K562 (cell line): ENCODE data around the gene FRMD4B. TPM values are rescaled to one million over a fixed set of nuclear protein-coding genes. Genes with fewer than 3 reads are reported as not detected.
A peak's percentile ranks its signal among the peaks of the same experiment; 100 is the strongest.

Source experiments
- CEBPG ChIP-seq, 3 experiments: fragments of 200-800 bp in 1 of 3; sonication (Bioruptor generic) in 1 of 3; sonication (generic) in 1 of 3; formaldehyde crosslinking in 1 of 3; IDR thresholded peaks in 2 of 3; conservative IDR thresholded peaks in 1 of 3; 2 replicates each; pipeline versions ENCODE4 v1.6.1 to v1.8.0; 2016 to 2022; ENCODE audit warnings: missing compliant biosample characterization in 2 of 3, missing genetic modification characterization in 2 of 3, mild to moderate bottlenecking in 1 of 3, missing genetic modification reagents in 1 of 3
- CTCF ChIP-seq, 3 experiments: IDR thresholded peaks in 2 of 3; conservative IDR thresholded peaks in 1 of 3; 2 replicates each; pipeline ENCODE4 v1.5.1; 2011 to 2012; ENCODE audit warnings: low read length in 3 of 3, mild to moderate bottlenecking in 3 of 3, control low read depth in 2 of 3, improper control_type of control experiment in 1 of 3, inconsistent platforms in 1 of 3, low read depth in 1 of 3, mixed read lengths in 1 of 3, moderate library complexity in 1 of 3; ENCODE audit not compliant: insufficient read depth in 2 of 3
- KDM1A ChIP-seq, 2 experiments: fragments of 450-650 bp; IDR thresholded peaks; 2 replicates each; pipeline ENCODE4 v1.6.1; 2016; ENCODE audit warnings: mild to moderate bottlenecking in 2 of 2
- LCOR ChIP-seq: sonication (generic); formaldehyde crosslinking; IDR thresholded peaks from 2 replicates; pipeline ENCODE4 v1.8.0; 2022; ENCODE audit warnings: mild to moderate bottlenecking, missing genetic modification reagents
- PHF20 ChIP-seq: fragments of 450-650 bp; IDR thresholded peaks from 2 replicates; pipeline ENCODE4 v1.6.1; 2018; ENCODE audit not compliant: partially characterized antibody
- SMARCA5 ChIP-seq: fragments of 450-650 bp; IDR thresholded peaks from 2 replicates; pipeline ENCODE4 v1.6.1; 2016
- STAT5B ChIP-seq: fragments of 250-450 bp; sonication (Bioruptor Pico); IDR thresholded peaks from 2 replicates; pipeline ENCODE4 v1.8.0; 2021; ENCODE audit warnings: mild to moderate bottlenecking, inconsistent platforms
- TCF3 ChIP-seq: sonication (generic); formaldehyde crosslinking; IDR thresholded peaks from 2 replicates; pipeline ENCODE4 v1.4.0; 2020; ENCODE audit warnings: mild to moderate bottlenecking, missing genetic modification reagents
- TCFL5 ChIP-seq: fragments of 250-450 bp; sonication (Bioruptor Pico); conservative IDR thresholded peaks from 2 replicates; pipeline ENCODE4 v1.6.1; 2021; ENCODE audit warnings: mild to moderate bottlenecking, moderate library complexity, matching md5 sums
- TSHZ1 ChIP-seq: fragments of 250-450 bp; sonication (Bioruptor Pico); IDR thresholded peaks from 2 replicates; pipeline ENCODE4 v1.4.0; 2020; ENCODE audit warnings: mild to moderate bottlenecking, moderate library complexity
- ZNF165 ChIP-seq: fragments of 250-450 bp; sonication (Bioruptor Pico); IDR thresholded peaks from 2 replicates; pipeline ENCODE4 v1.4.0; 2020; ENCODE audit warnings: borderline replicate concordance
- polyA plus RNA-seq, 8 experiments: library from polyadenylated mRNA; depleted of rRNA in 4 of 8; stranded (reverse) in 5 of 8; unstranded in 3 of 8; fragments of >200 nt; fragmentation: Nextera tagmentation in 2 of 8; fragmentation: Illumina TruSeq in 1 of 8; extraction: Ambion mirVana in 2 of 8; extraction: Trizol in 1 of 8; gene quantifications; 2 replicates each; pipeline versions ENCODE4 v1.2.1 to v1.2.3, GENCODE V29; 2011 to 2014; ENCODE audit warnings: inconsistent platforms in 1 of 8, missing spikeins in 1 of 8
- total RNA-seq, 7 experiments: library from RNA; depleted of rRNA in 6 of 7; stranded (reverse); fragments of >200 nt in 6 of 7; fragmentation: Illumina TruSeq in 2 of 7; extraction: Trizol in 2 of 7; gene quantifications; 2 replicates each; pipeline versions ENCODE4 v1.2.1 to v1.2.3, GENCODE V29; 2011 to 2021; ENCODE audit warnings: low replicate concordance in 1 of 7
- TF ChIP-seq, protein P1 (sequence below), 2 experiments: fragments of 450-650 bp; formaldehyde crosslinking in 1 of 2; IDR thresholded peaks; 2 replicates each; pipeline versions ENCODE4 v1.4.0 to v1.6.1; 2014 to 2020; ENCODE audit warnings: mild to moderate bottlenecking in 2 of 2, borderline replicate concordance in 1 of 2, low read depth in 1 of 2

Gene FRMD4B
- total and polyA plus RNA-seq, 9 of the 15 experiments (the other 6 are each of a cell fraction or from before 2014, with no cell fraction given): 0.03 to 0.09 (median 0.04) TPM; not detected in 3

DNA sequence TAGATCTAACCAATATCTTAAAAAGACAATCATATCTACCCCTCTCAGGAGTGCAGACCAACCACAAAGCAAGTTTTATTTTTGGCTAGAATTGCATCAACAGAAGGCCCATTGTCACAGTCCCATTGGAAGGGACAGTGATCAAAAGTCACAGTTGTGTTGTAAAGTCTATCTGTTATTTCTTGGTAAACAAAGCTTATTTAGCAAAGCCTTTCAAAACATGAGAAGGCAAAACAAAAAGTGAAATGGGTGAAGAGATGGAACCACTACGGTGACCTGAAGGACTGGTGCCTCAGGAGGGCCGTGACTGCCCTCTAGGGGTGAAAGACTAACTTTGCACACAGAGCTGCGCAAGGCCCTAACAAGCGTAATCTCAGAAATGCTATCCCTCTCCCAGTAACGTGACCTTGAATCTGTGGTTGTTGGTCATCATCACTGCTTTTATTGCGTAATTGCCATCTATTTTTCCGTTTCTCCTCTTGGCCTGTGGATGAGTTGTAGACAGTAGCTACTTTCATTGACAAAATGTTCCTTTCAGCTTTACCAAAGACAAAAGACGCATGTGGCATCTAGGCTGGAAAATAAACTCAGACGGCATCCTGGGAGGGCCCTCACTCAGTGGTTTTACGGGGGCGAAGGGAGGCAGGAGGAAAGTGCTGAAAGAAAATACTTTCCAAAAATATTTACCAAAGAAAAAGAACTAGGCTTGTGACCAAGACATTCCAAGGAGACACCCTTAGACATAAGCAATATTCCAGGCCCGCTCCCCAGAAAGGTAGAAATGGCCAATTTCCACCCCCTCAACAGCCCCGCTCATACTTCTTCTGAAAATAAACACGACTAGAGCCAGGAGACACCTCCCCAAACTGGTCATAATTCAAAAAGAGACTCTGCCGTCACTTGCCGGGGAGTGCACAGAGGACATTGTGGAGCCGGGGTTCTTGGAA lies 79.4 kb downstream of the FRMD4B start (continued):
- TF ChIP-seq CTCF (IDR thresholded peaks at IDR 0.05 in 2 of 3, conservative IDR thresholded peaks at IDR 0.05 in 1 of 3; ENCODE audit: insufficient read depth in 2 of 3, low read depth in 1 of 3, low read length in 3 of 3) (peak; percentile 70 to 81 (median 78)), KDM1A (IDR thresholded peaks at IDR 0.05) (peak; percentile 30 to 57; a peak in 2 of 4 replicates), CEBPG (CRISPR knock-in tag; IDR thresholded peaks at IDR 0.05) (peak; percentile 45; the same call in 1 of the 2 replicates), CEBPG (tag; conservative IDR thresholded peaks at IDR 0.05 in 1 of 2, IDR thresholded peaks at IDR 0.05 in 1 of 2) (peak; percentile 86 to 94), LCOR (no peak), TCF3 (no peak), SMARCA5 (no peak), TSHZ1 (CRISPR knock-in tag) (no peak), STAT5B (CRISPR knock-in tag) (no peak), PHF20 (no peak), TCFL5 (CRISPR knock-in tag) (no peak), ZNF165 (CRISPR knock-in tag) (no peak)
- TF ChIP-seq, protein P1, sequence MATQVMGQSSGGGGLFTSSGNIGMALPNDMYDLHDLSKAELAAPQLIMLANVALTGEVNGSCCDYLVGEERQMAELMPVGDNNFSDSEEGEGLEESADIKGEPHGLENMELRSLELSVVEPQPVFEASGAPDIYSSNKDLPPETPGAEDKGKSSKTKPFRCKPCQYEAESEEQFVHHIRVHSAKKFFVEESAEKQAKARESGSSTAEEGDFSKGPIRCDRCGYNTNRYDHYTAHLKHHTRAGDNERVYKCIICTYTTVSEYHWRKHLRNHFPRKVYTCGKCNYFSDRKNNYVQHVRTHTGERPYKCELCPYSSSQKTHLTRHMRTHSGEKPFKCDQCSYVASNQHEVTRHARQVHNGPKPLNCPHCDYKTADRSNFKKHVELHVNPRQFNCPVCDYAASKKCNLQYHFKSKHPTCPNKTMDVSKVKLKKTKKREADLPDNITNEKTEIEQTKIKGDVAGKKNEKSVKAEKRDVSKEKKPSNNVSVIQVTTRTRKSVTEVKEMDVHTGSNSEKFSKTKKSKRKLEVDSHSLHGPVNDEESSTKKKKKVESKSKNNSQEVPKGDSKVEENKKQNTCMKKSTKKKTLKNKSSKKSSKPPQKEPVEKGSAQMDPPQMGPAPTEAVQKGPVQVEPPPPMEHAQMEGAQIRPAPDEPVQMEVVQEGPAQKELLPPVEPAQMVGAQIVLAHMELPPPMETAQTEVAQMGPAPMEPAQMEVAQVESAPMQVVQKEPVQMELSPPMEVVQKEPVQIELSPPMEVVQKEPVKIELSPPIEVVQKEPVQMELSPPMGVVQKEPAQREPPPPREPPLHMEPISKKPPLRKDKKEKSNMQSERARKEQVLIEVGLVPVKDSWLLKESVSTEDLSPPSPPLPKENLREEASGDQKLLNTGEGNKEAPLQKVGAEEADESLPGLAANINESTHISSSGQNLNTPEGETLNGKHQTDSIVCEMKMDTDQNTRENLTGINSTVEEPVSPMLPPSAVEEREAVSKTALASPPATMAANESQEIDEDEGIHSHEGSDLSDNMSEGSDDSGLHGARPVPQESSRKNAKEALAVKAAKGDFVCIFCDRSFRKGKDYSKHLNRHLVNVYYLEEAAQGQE (IDR thresholded peaks at IDR 0.05; ENCODE audit: borderline replicate concordance): peak; percentile 79
- TF ChIP-seq, protein P1 (CRISPR knock-in tag; IDR thresholded peaks at IDR 0.05; ENCODE audit: low read depth): no peak
